ENCODE data around the gene GRID1.

The GRID1 gene

GRCh38 chr10:85617751-85618546, 748.6 kb downstream of the GRID1 start:
- no peak for DNase-seq

GRCh38 chr10:85615556-85615955, 751.0 kb downstream of the GRID1 start:
- no peak for DNase-seq

- no peak for DNase-seq
These were observed 751.6 kb downstream of the GRID1 start for GRCh38 chr10:85614981-85615380.

- DNase-seq: no peak
These were observed 752.0 kb downstream of the GRID1 start for GRCh38 chr10:85614566-85614965.

GRCh38 chr10:85613391-85613790, 753.2 kb downstream of the GRID1 start:
- DNase-seq: no peak

DNA sequence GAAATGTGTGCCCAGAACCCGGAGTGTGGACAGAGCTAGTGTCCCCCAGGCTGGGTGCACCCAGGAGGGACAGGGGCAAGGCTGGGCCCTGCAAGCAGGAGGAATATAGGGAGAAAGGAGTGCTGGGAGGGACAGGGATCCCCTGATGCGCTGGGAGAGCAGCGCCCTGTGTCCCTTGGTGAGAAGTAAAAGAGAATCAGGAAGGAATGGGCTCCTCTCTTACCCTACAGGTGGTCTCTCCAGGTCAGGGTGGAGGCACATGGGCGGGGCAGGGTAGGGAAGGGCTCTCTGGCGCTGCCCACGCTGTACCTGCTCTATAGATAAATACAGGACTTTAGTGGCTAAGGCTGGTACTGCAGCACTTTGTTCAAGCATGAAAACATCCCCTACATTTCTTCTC, 753.8 kb downstream of the GRID1 start:
- no peak for DNase-seq

DNA sequence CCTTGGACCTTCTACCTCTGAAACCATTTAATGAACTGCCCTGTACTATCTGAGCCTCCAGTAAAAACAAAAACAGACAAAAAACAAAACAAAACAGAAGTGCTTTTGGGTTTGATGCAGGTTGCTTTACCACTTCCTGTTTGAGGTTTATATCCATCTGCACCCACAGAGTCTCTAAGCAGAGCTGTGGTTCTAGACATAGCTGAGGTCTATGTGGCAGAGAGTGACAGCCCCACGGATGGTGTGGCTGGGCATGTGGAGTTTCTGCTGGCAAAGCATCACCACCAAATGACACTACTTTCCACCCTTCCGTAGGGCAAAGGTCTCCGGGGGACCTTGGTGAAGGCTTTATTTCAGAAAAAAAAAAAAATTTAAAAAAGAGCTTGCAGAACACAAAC, 754.2 kb downstream of the GRID1 start:
- no peak for DNase-seq

GRCh38 chr10:85611746-85612377, 754.7 kb downstream of the GRID1 start:
- DNase-seq: no peak

DNA sequence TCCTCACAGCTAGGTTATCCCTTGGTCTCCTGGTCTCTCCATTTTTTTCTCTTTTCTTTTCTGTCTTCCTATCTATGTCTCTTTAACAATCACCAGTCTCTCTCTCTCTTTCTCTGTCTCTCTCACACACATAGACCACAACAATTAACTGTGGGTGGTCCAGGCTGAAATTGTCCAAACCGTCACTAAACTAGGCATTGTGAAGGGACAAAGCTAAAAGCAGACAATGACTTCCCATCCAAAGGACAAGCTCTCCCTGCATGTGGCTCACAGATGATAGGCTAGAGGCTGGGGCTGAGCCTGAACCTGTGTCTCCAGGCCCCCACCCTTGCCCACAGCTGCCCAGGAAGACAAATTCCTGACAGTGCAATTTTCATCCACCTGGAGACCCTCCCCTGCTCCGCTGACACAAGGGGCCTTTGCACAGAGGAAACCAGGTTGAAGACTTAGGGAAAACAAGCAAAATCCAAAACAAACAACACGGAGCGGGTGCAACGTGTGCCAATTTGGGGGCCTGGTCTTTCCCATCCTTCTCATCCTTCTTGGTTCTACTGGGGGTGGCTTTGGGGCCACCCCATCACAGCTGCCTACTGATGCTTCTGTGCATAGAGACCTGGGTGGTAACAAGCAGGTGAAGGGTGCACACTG, 755.4 kb downstream of the GRID1 start:
- no peak for DNase-seq

DNA sequence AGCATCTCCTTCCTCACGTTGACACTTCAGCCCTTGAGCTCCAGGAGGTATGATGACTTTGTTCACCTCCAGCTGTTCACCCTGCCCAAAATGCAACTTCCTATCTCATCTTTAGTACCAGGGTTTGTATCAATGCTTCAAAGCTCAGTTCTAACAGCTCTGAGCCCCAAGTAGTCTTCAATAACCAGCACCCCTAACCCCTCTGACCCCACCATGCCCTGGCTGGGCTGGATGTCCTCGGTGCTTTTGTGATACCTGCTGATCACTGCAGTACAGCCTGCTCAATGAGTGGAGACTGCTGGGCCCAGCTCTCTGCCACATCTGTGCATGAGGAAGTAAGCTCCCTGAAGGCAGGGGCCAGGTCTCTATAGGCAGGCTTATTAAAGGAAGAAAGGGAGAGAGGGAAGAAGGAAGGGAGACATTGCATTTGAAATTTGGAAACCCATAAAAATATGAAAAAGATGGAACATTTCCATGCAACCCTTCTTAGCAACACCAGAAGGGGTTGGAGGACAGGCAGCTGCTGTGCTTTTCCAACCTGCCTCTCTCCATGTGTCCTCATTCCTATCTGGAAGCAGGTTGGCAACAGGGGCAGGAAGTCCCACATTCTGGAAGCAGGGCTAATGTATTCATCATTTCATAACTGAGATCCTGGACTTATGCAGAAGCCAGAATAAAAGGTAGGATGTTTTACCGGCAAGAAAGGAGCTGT, 756.1 kb downstream of the GRID1 start:
- DNase-seq: no peak

DNA sequence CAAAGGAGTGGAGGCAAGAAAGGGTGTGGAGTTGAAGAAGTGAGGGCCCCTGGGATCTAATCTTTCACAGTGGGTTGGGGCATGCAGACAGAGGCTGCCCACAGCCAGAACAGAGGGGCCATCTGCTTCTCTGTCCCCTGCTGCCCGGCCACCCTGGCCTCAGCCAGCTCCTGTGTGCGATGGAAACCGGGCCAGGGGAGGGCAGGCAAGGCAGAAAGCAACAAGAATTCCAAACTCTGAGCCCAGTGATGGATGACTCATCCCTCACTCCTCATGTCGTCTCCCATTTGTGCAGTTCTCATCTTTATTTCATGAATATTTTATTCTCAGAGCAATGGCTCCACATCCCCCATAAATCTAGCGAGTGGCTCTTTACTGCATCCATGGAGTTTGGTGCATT, 757.1 kb downstream of the GRID1 start:
- no peak for DNase-seq

DNA sequence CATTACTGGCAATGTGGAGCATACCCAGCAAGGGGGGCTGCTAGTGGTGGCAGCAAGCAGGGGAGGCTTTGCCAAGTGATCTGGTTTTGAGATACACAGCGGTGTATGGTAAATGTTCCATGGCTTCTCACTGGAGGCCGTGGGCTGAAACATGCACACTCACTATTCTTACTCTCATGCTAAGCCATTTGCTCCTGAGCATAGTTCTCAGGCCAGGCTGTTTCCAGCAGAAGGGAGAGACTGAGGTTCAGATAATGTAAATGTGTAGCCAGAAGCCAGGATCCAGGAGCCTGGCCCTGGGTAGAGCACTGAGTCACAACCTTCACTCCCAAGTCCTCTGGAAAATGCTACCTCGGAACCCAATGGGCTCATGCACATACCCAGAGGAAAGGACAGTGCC, 757.9 kb downstream of the GRID1 start:
- no peak for DNase-seq

- DNase-seq: no peak
These were observed 759.4 kb downstream of the GRID1 start for GRCh38 chr10:85607043-85607695.

- no peak for DNase-seq
These were observed 760.2 kb downstream of the GRID1 start for GRCh38 chr10:85606401-85606800.

DNA sequence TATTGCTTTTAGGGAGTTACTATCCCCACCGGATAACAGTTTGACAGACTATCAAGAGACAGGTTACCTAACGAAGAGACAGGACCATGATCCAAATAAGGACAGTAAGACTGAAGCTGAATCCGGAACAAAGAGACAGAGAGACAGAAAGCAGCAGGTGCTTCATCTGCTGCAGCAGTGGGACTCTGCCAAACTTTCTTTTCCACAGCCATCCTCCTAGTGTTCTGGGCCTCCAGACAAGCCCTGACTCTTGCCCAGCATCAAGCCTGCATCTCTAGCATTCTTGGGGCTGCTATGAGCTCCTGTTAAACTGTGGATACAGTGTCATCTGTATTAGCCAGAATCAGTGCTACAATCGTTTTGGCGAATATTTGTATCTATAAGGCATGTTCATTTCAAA, 761.7 kb downstream of the GRID1 start:
- no peak for DNase-seq

DNA sequence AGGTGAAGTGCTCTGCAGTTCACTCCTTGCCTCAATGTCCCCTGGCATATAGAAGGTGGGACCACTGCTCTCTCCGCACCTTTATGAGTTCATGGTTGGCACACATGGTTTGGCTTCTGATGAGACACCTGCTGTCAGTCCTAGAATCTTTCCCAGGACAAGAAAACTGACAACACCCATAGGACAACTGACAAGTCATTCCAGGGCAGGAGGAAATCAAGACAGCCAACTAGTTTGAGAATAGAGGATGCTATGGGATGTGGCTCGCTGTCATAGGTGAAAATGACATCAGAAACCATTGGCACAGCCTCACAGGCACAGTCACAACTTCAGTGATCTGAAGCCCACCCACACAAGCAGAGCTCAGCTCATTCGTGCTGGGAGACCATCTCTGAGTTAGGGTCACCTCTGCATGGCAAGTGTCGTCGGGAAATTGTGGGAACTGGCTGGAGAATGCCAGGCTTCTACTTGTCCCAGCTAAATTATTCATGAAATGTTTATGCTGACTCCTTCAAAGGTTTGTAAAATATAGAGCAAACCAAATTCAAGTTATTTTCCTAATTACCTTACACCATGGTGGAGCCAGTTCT, 762.4 kb downstream of the GRID1 start:
- no peak for DNase-seq

DNA sequence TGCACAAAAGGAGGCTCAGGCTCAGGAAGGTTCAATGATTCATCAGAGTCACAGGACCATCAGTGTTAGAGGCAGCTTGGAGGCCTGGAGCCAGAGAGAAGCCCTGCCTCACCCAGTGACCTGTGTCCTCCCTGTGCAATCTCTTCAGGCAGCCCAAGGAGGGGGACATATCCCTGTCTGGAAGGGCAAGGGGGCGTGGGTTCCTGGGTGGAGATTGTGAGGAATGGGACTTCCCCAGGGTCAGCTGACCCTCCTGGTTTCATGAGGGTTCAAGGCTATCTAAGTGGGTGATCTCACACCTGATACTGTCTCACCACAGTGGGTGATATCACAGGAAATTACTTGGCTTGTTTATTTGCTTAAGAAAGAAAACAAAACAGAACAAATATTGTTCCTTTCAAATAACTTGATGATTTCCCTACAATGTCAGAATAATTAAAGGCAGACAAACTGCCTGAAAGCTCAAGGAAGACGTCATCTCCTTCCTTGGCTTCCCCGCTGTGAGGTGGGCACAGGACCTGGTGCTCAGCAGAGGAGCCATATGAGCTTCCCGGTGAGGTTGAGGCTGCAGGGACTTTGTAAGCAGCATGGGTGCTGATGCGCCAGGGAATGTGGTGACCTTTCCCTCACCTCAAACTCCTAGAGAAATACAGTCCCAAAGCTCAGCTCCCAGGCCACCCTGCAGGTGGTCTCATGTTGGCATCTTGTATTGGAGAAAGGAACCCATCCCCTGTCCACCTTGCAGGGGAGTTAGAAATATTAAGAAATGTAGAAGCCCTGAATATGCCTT, 763.2 kb downstream of the GRID1 start:
- no peak for DNase-seq

- DNase-seq: no peak
These were observed 763.9 kb downstream of the GRID1 start for GRCh38 chr10:85602713-85603112.

- no peak for DNase-seq
These were observed 764.3 kb downstream of the GRID1 start for GRCh38 chr10:85602306-85602705.

- DNase-seq: no peak
These were observed 765.1 kb downstream of the GRID1 start for GRCh38 chr10:85601526-85601925.

DNA sequence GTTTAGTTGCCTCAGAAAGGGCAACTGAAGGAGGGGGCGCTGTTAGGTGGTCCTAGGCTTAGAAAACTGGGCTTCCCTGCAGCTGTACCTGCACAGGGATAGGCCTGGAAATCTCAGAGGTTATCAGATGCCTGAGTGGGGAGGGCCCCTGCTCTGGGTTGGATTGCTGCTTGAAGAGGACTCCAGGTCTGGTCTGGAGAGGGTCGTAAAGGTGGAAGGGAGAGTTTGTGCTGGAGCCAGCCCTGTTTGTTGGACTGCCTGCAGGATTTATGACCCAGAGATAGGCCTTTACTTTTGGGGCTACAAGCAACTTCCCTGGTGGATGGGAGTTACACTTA, 765.9 kb downstream of the GRID1 start:
- no peak for DNase-seq

All from NCI-H1930 (cell line).